ENCODE measurements around the gene STRIP2. TPM values are rescaled to one million over a fixed set of nuclear protein-coding genes. Genes with fewer than 3 reads are reported as not detected.

STRIP2 gene
- total and polyA plus RNA-seq, 9 of the 15 experiments (the other 6 are each of a cell fraction or from before 2014, with no cell fraction given), result 10.1 to 81.8 (median 42.3) TPM

- no peak overlapping the region for H2AFZ ChIP-seq (ENCODE audit: low read depth, low read length)
- H3K9me1 ChIP-seq (ENCODE audit: control insufficient read depth, insufficient read depth, low read length), result no peaks in the 10 kb centered on the region
- no peaks in the 10 kb centered on the region for H3K27me3 ChIP-seq (ENCODE audit: control insufficient read depth in 2 of 2, insufficient read depth in 2 of 2, low read length in 2 of 2)
- no peak overlapping the region for H3K4me2 ChIP-seq (ENCODE audit: insufficient read depth, low read length)
- in situ Hi-C loops (cut with MboI), result loop anchor here (5.0 kb wide), 1 partner anchor 248 kb away; no protein-coding TSS in a partner anchor
- no peaks in the 10 kb centered on the region for H3K4me1 ChIP-seq (replicated peaks in 1 of 2; ENCODE audit: control insufficient read depth in 2 of 2, insufficient read depth in 2 of 2, low read length in 2 of 2)
- CTCF ChIA-PET (ENCODE audit: low intra/inter-chr PET ratio), result interaction anchor here (3.6 to 5.5 kb wide), 2 partner anchors 127 to 251 kb away, joined by 44 to 80 read pairs; no protein-coding TSS in a partner anchor
- intact Hi-C loops (cut with micrococcal nuclease), result loop anchor here (5.0 kb wide), 1 partner anchor 357 kb away; no protein-coding TSS in a partner anchor
- no peaks in the 10 kb centered on the region for H3K79me2 ChIP-seq (ENCODE audit: control insufficient read depth, insufficient read depth, low read length)
- no peak for FAIRE-seq
- ATAC-seq, result no peak
- no peak overlapping the region for H3K4me3 ChIP-seq
- no peak for DNase-seq (ENCODE audit: extremely low read depth in 1 of 4, low spot score in 3 of 4)
- no peak overlapping the region for H3K27ac ChIP-seq (ENCODE audit: extremely low read depth, low read depth, low read length)
- POLR2A ChIA-PET, result interaction anchor here (0.9 to 1.9 kb wide), 6 partner anchors 15 to 102 kb away, joined by 3 to 6 read pairs (median 4); no protein-coding TSS in a partner anchor
- no peak for TF ChIP-seq ZBTB2 (IDR thresholded peaks at IDR 0.05)
- TF ChIP-seq RFX7 (CRISPR knock-in tag; IDR thresholded peaks at IDR 0.05), result no peak
- no peak for TF ChIP-seq GTF3C2 (IDR thresholded peaks at IDR 0.05; ENCODE audit: borderline replicate concordance, extremely low read depth, insufficient read length)
- TF ChIP-seq NFIX (CRISPR knock-in tag; IDR thresholded peaks at IDR 0.05; ENCODE audit: low read depth), result no peak
- TF ChIP-seq NFIC (IDR thresholded peaks at IDR 0.05), result no peak
- no peak for TF ChIP-seq CHD2 (IDR thresholded peaks at IDR 0.05; ENCODE audit: low read depth, low read length)
- no peak for TF ChIP-seq PKNOX1 (IDR thresholded peaks at IDR 0.05)
- no peak for TF ChIP-seq FOXJ2 (tag; IDR thresholded peaks at IDR 0.05)
- no peak for TF ChIP-seq ZNF512 (tag; IDR thresholded peaks at IDR 0.05)
- TF ChIP-seq RAD21 (CRISPR knock-in tag; conservative IDR thresholded peaks at IDR 0.05 in 1 of 2, IDR thresholded peaks at IDR 0.05 in 1 of 2), result no peak
- no peaks in the 10 kb centered on the region for H3K9me3 ChIP-seq (replicated peaks; ENCODE audit: control insufficient read depth, insufficient read depth, low read depth, low read length)
- no TSS peak for BruUV-seq (replicated peaks)
- H4K20me1 ChIP-seq (replicated peaks; ENCODE audit: control insufficient read depth, insufficient read depth, low read length), result no peaks in the 10 kb centered on the region
- H3K9ac ChIP-seq (ENCODE audit: insufficient read depth in 1 of 2, low read depth in 2 of 2, low read length in 2 of 2), result no peak overlapping the region
- peaks cover 95% of the 10 kb centered on the region for H3K36me3 ChIP-seq (ENCODE audit: control insufficient read depth, insufficient read depth, low read length)
Observed at GRCh38 chr7:129469930-129470329, 35.7 kb downstream of the STRIP2 start.

Data from K562 (cell line).